H1 (cell line): Measurements from ENCODE around the gene ADGRV1. TPM values are rescaled to one million over a fixed set of nuclear protein-coding genes. Genes with fewer than 3 reads are reported as not detected.

Source experiments
- ASH2L ChIP-seq: fragments of 200-600, 300-600 bp; sonication (generic); IDR thresholded peaks from one replicate; pipeline ENCODE4 v1.7.1; 2017; ENCODE audit warnings: low read length
- ATF3 ChIP-seq: IDR thresholded peaks from 2 replicates; pipeline ENCODE4 v1.6.1; 2011; ENCODE audit warnings: low read depth, mild to moderate bottlenecking, low read length; ENCODE audit not compliant: insufficient read depth
- CBX8 ChIP-seq: fragments of 300-800, 300-1000 bp; sonication (generic); IDR thresholded peaks from 2 replicates; pipeline ENCODE4 v1.7.1; 2016; ENCODE audit warnings: low read depth, low read length, borderline replicate concordance
- CREB1 ChIP-seq: IDR thresholded peaks from 2 replicates; pipeline ENCODE4 v1.6.1; 2012; ENCODE audit warnings: inconsistent platforms
- EP300 ChIP-seq, 2 experiments: IDR thresholded peaks; 1 replicate in 1 of 2; 2 replicates in 1 of 2; pipeline ENCODE4 v1.6.1; 2011 to 2012; ENCODE audit warnings: low read depth in 2 of 2, low read length in 2 of 2, mild to moderate bottlenecking in 2 of 2, borderline replicate concordance in 1 of 2, inconsistent platforms in 1 of 2, moderate library complexity in 1 of 2
- FOSL1 ChIP-seq: IDR thresholded peaks from 2 replicates; pipeline ENCODE4 v1.6.1; 2011; ENCODE audit warnings: mild to moderate bottlenecking, low read depth, low read length, moderate library complexity; ENCODE audit not compliant: insufficient read depth
- GABPA ChIP-seq: IDR thresholded peaks from 2 replicates; pipeline ENCODE4 v1.6.1; 2011; ENCODE audit warnings: mild to moderate bottlenecking, low read length, moderate library complexity, borderline replicate concordance; ENCODE audit not compliant: insufficient read depth
- JUN ChIP-seq: IDR thresholded peaks from 2 replicates; pipeline ENCODE4 v1.6.1; 2011; ENCODE audit warnings: low read depth, mild to moderate bottlenecking, improper control_type of control experiment, low read length
- KDM1A ChIP-seq: fragments of 200-600, 300-600 bp; sonication (generic); IDR thresholded peaks from 2 replicates; pipeline ENCODE4 v1.7.1; 2016; ENCODE audit warnings: mild to moderate bottlenecking, low read length, borderline replicate concordance
- POLR2A ChIP-seq, 2 experiments: IDR thresholded peaks; 1 replicate in 1 of 2; 2 replicates in 1 of 2; pipeline ENCODE4 v1.6.1; 2011; ENCODE audit warnings: low read depth in 2 of 2, low read length in 2 of 2, mild to moderate bottlenecking in 2 of 2; ENCODE audit errors: control extremely low read depth in 1 of 2
- TCF12 ChIP-seq: IDR thresholded peaks from 2 replicates; pipeline ENCODE4 v1.6.1; 2011; ENCODE audit warnings: low read depth, mild to moderate bottlenecking, low read length
- polyA plus RNA-seq, 7 experiments: library from polyadenylated mRNA; depleted of rRNA in 3 of 7; stranded (reverse) in 5 of 7; unstranded in 2 of 7; fragments of >200 nt in 5 of 7; fragments of 200-250 nt in 2 of 7; gene quantifications; 1 replicate in 5 of 7; 2 replicates in 1 of 7; 4 replicates in 1 of 7; pipeline versions ENCODE4 v1.2.1 to v1.2.3, GENCODE V29; 2011 to 2013; ENCODE audit warnings: missing spikeins in 2 of 7, mixed read lengths in 2 of 7
- total RNA-seq: library from RNA; stranded (reverse); fragmentation: NEBNext Ultra II Directional; extraction: Animal tissue kit (Norgen Biotek cat#: 25700); gene quantifications from 2 replicates; pipeline ENCODE4 v1.2.1, GENCODE V29; 2021
- TF ChIP-seq, protein P1 (sequence below): fragments of 300-600 bp; sonication (generic); IDR thresholded peaks from 2 replicates; pipeline ENCODE4 v1.7.1; 2012; ENCODE audit warnings: low read length, moderate library complexity, mild to moderate bottlenecking, inconsistent platforms; ENCODE audit not compliant: insufficient replicate concordance

The ADGRV1 gene
- total and polyA plus RNA-seq, 2 of the 8 experiments (the other 6 are each of a cell fraction or from before 2014, with no cell fraction given): 53.1 to 62.2 TPM

DNA sequence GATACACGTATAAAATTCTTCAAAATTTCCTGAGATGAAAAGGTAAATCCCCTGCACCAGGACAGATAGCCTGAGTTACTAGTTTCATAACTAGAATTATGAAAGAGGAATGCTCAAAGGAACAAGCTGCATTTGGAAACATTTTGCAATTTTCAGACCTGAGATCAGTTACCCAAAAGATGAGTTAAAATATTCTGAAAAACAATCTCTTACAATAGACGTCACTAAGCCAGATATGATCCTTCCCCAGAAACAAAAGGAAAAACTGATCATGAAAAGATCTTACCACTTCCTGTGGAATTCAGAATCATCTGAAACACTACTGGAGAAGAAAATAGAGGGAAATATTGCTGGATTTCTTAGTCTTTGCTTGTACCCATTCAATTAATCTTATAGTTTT lies 619.9 kb downstream of the ADGRV1 start (continued):
- TF ChIP-seq, protein P1, sequence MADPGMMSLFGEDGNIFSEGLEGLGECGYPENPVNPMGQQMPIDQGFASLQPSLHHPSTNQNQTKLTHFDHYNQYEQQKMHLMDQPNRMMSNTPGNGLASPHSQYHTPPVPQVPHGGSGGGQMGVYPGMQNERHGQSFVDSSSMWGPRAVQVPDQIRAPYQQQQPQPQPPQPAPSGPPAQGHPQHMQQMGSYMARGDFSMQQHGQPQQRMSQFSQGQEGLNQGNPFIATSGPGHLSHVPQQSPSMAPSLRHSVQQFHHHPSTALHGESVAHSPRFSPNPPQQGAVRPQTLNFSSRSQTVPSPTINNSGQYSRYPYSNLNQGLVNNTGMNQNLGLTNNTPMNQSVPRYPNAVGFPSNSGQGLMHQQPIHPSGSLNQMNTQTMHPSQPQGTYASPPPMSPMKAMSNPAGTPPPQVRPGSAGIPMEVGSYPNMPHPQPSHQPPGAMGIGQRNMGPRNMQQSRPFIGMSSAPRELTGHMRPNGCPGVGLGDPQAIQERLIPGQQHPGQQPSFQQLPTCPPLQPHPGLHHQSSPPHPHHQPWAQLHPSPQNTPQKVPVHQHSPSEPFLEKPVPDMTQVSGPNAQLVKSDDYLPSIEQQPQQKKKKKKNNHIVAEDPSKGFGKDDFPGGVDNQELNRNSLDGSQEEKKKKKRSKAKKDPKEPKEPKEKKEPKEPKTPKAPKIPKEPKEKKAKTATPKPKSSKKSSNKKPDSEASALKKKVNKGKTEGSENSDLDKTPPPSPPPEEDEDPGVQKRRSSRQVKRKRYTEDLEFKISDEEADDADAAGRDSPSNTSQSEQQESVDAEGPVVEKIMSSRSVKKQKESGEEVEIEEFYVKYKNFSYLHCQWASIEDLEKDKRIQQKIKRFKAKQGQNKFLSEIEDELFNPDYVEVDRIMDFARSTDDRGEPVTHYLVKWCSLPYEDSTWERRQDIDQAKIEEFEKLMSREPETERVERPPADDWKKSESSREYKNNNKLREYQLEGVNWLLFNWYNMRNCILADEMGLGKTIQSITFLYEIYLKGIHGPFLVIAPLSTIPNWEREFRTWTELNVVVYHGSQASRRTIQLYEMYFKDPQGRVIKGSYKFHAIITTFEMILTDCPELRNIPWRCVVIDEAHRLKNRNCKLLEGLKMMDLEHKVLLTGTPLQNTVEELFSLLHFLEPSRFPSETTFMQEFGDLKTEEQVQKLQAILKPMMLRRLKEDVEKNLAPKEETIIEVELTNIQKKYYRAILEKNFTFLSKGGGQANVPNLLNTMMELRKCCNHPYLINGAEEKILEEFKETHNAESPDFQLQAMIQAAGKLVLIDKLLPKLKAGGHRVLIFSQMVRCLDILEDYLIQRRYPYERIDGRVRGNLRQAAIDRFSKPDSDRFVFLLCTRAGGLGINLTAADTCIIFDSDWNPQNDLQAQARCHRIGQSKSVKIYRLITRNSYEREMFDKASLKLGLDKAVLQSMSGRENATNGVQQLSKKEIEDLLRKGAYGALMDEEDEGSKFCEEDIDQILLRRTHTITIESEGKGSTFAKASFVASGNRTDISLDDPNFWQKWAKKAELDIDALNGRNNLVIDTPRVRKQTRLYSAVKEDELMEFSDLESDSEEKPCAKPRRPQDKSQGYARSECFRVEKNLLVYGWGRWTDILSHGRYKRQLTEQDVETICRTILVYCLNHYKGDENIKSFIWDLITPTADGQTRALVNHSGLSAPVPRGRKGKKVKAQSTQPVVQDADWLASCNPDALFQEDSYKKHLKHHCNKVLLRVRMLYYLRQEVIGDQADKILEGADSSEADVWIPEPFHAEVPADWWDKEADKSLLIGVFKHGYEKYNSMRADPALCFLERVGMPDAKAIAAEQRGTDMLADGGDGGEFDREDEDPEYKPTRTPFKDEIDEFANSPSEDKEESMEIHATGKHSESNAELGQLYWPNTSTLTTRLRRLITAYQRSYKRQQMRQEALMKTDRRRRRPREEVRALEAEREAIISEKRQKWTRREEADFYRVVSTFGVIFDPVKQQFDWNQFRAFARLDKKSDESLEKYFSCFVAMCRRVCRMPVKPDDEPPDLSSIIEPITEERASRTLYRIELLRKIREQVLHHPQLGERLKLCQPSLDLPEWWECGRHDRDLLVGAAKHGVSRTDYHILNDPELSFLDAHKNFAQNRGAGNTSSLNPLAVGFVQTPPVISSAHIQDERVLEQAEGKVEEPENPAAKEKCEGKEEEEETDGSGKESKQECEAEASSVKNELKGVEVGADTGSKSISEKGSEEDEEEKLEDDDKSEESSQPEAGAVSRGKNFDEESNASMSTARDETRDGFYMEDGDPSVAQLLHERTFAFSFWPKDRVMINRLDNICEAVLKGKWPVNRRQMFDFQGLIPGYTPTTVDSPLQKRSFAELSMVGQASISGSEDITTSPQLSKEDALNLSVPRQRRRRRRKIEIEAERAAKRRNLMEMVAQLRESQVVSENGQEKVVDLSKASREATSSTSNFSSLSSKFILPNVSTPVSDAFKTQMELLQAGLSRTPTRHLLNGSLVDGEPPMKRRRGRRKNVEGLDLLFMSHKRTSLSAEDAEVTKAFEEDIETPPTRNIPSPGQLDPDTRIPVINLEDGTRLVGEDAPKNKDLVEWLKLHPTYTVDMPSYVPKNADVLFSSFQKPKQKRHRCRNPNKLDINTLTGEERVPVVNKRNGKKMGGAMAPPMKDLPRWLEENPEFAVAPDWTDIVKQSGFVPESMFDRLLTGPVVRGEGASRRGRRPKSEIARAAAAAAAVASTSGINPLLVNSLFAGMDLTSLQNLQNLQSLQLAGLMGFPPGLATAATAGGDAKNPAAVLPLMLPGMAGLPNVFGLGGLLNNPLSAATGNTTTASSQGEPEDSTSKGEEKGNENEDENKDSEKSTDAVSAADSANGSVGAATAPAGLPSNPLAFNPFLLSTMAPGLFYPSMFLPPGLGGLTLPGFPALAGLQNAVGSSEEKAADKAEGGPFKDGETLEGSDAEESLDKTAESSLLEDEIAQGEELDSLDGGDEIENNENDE: no peak
- TF ChIP-seq EP300 (IDR thresholded peaks at IDR 0.05; ENCODE audit: borderline replicate concordance in 1 of 2, low read depth in 2 of 2, low read length in 2 of 2) (no peak), JUN (no peak), POLR2A (IDR thresholded peaks at IDR 0.05; ENCODE audit: control extremely low read depth in 1 of 2, low read depth in 2 of 2, low read length in 2 of 2) (no peak), CREB1 (no peak), ASH2L (no peak), FOSL1 (no peak), TCF12 (no peak), CBX8 (no peak), GABPA (no peak), KDM1A (no peak), ATF3 (no peak)
